H1 (cell line): ENCODE results near the gene PKP1. TPM values are rescaled to one million over a fixed set of nuclear protein-coding genes. Genes with fewer than 3 reads are reported as not detected.

Experiments
- CTCF ChIA-PET: fragments of 300-600 bp; sonication (Branson Sonifier 250); formaldehyde crosslinking; loops from one replicate; lab custom pipeline; 2021; ENCODE audit not compliant: partially characterized antibody; lab: Charles Lee
- POLR2A ChIA-PET: fragments of 300-600 bp; sonication (Branson Sonifier 250); formaldehyde crosslinking; loops from one replicate; lab custom pipeline; 2021; ENCODE audit warnings: inconsistent platforms; ENCODE audit not compliant: partially characterized antibody; lab: Charles Lee
- DNase-seq, 2 experiments: peaks; one replicate each; pipeline versions ENCODE4 v3.0.0 to v3.0.0-alpha.2; 2010 to 2022; ENCODE audit warnings: low spot score in 2 of 2, low read depth in 1 of 2, mixed read lengths in 1 of 2
- FAIRE-seq: peaks from 2 replicates; lab custom pipeline; 2011; peaks lifted over from hg19 to GRCh38; lab: Jason Lieb, UNC
- H2AFZ ChIP-seq: 2 replicates; pipeline ENCODE4 v1.8.1; 2012; ENCODE audit warnings: low read length, inconsistent platforms
- H2AK5ac ChIP-seq: 2 replicates; pipeline ENCODE4 v1.6.1; 2013; ENCODE audit warnings: low read depth, low read length
- H2BK120ac ChIP-seq: replicated peaks from 2 replicates; pipeline ENCODE3; 2013; ENCODE audit warnings: low read depth, low read length, inconsistent platforms
- H2BK12ac ChIP-seq: 2 replicates; pipeline ENCODE4 v1.6.1; 2013; ENCODE audit warnings: low read depth, low read length
- H2BK15ac ChIP-seq: 2 replicates; pipeline ENCODE4 v1.6.1; 2013; ENCODE audit warnings: low read length
- H2BK20ac ChIP-seq: 2 replicates; pipeline ENCODE4 v1.6.1; 2013; ENCODE audit warnings: low read length
- H2BK5ac ChIP-seq: 2 replicates; pipeline ENCODE4 v1.6.1; 2013; ENCODE audit warnings: low read depth, low read length
- H3K14ac ChIP-seq: 2 replicates; pipeline ENCODE4 v1.6.1; 2013; ENCODE audit warnings: inconsistent platforms; ENCODE audit not compliant: insufficient read length
- H3K18ac ChIP-seq: 2 replicates; pipeline ENCODE4 v1.6.1; 2013; ENCODE audit warnings: low read length; ENCODE audit errors: extremely low read depth
- H3K23ac ChIP-seq: 2 replicates; pipeline ENCODE4 v1.6.1; 2013; ENCODE audit warnings: inconsistent platforms; ENCODE audit not compliant: insufficient read length
- H3K23me2 ChIP-seq: 2 replicates; pipeline ENCODE4 v1.6.1; 2013; ENCODE audit warnings: low read depth, low read length
- H3K27ac ChIP-seq: 2 replicates; pipeline ENCODE4 v1.6.1; 2011; ENCODE audit warnings: low read depth, low read length, inconsistent platforms
- H3K27me3 ChIP-seq, 4 experiments: replicated peaks in 1 of 4; 1 replicate in 1 of 4; 2 replicates in 3 of 4; pipeline versions ENCODE4 v1.6.1 to v1.8.1; 2011 to 2013; ENCODE audit warnings: low read length in 3 of 4, mild to moderate bottlenecking in 3 of 4, inconsistent platforms in 2 of 4, mixed read lengths in 2 of 4, moderate library complexity in 1 of 4; ENCODE audit not compliant: control insufficient read depth in 3 of 4, insufficient read depth in 3 of 4; ENCODE audit errors: extremely low read depth in 1 of 4
- H3K36me3 ChIP-seq, 4 experiments: 2 replicates each; pipeline versions ENCODE4 v1.6.1 to v1.8.1; 2011 to 2013; ENCODE audit warnings: mild to moderate bottlenecking in 4 of 4, low read length in 3 of 4, moderate library complexity in 2 of 4, control low read depth in 1 of 4, inconsistent platforms in 1 of 4; ENCODE audit not compliant: insufficient read depth in 4 of 4, control insufficient read depth in 2 of 4
- H3K4ac ChIP-seq: replicated peaks from 2 replicates; pipeline ENCODE3; 2013; ENCODE audit warnings: low read length, low read depth, mixed read lengths, inconsistent platforms; ENCODE audit not compliant: insufficient read length
- H3K4me1 ChIP-seq, 4 experiments: replicated peaks in 1 of 4; 1 replicate in 1 of 4; 2 replicates in 3 of 4; pipeline versions ENCODE4 v1.6.1 to v1.8.1; 2011 to 2013; ENCODE audit warnings: low read length in 3 of 4, inconsistent platforms in 2 of 4, mixed read lengths in 1 of 4; ENCODE audit not compliant: insufficient read depth in 4 of 4, control insufficient read depth in 3 of 4
- H3K4me2 ChIP-seq, 2 experiments: 2 replicates each; pipeline versions ENCODE4 v1.6.1 to v1.8.1; 2011 to 2013; ENCODE audit warnings: low read depth in 2 of 2, low read length in 2 of 2, control low read depth in 1 of 2, inconsistent platforms in 1 of 2, mild to moderate bottlenecking in 1 of 2; ENCODE audit not compliant: insufficient read depth in 1 of 2
- H3K4me3 ChIP-seq, 4 experiments: fragments of 200-600, 300-600 bp in 1 of 4; sonication (generic), shearing (Covaris generic), sonication (Bioruptor Twin) in 1 of 4; 2 replicates each; pipeline versions ENCODE4 v1.5.1 to v1.8.1; 2011 to 2016; ENCODE audit warnings: low read length in 4 of 4, low read depth in 3 of 4, control low read depth in 2 of 4, inconsistent platforms in 2 of 4, mild to moderate bottlenecking in 2 of 4, mixed read lengths in 1 of 4, moderate library complexity in 1 of 4; ENCODE audit not compliant: insufficient read depth in 2 of 4; ENCODE audit errors: extremely low read depth in 1 of 4
- H3K56ac ChIP-seq: replicated peaks from 2 replicates; pipeline ENCODE3; 2013; ENCODE audit warnings: low read depth, mild to moderate bottlenecking, mixed read lengths, low read length, inconsistent platforms; ENCODE audit not compliant: insufficient read length
- H3K79me1 ChIP-seq: 2 replicates; pipeline ENCODE4 v1.6.1; 2013; ENCODE audit warnings: low read depth, low read length, control low read depth
- H3K79me2 ChIP-seq, 2 experiments: 2 replicates each; pipeline versions ENCODE4 v1.6.1 to v1.8.1; 2012 to 2013; ENCODE audit warnings: low read length in 2 of 2, mild to moderate bottlenecking in 2 of 2, inconsistent platforms in 1 of 2; ENCODE audit not compliant: insufficient read depth in 2 of 2, control insufficient read depth in 1 of 2
- H3K9ac ChIP-seq, 4 experiments: replicated peaks in 1 of 4; 1 replicate in 1 of 4; 2 replicates in 3 of 4; pipeline versions ENCODE4 v1.6.1 to v1.8.1; 2011 to 2013; ENCODE audit warnings: low read depth in 3 of 4, low read length in 3 of 4, control low read depth in 2 of 4, mild to moderate bottlenecking in 2 of 4, moderate library complexity in 2 of 4, inconsistent platforms in 1 of 4; ENCODE audit errors: extremely low read depth in 1 of 4
- H3K9me3 ChIP-seq, 2 experiments: 2 replicates each; pipeline versions ENCODE4 v1.6.1 to v1.8.1; 2012 to 2013; ENCODE audit warnings: mild to moderate bottlenecking in 2 of 2, moderate library complexity in 2 of 2, control low read depth in 1 of 2, inconsistent platforms in 1 of 2, low read depth in 1 of 2, low read length in 1 of 2, mixed read lengths in 1 of 2; ENCODE audit not compliant: insufficient read depth in 2 of 2
- H4K20me1 ChIP-seq, 2 experiments: replicated peaks in 1 of 2; 2 replicates each; pipeline versions ENCODE3 to v1.8.1; 2011 to 2013; ENCODE audit warnings: inconsistent platforms in 2 of 2, low read length in 2 of 2, mild to moderate bottlenecking in 1 of 2; ENCODE audit not compliant: insufficient read depth in 2 of 2, control insufficient read depth in 1 of 2
- H4K5ac ChIP-seq: 2 replicates; pipeline ENCODE4 v1.6.1; 2013; ENCODE audit warnings: low read length, low read depth, mixed read lengths, inconsistent platforms; ENCODE audit not compliant: insufficient read length
- H4K8ac ChIP-seq: 2 replicates; pipeline ENCODE4 v1.8.0; 2013; ENCODE audit warnings: mild to moderate bottlenecking, moderate library complexity, low read length, inconsistent platforms; ENCODE audit not compliant: insufficient read depth; ENCODE audit errors: extremely low read depth
- H4K91ac ChIP-seq: replicated peaks from 2 replicates; pipeline ENCODE3; 2013; ENCODE audit warnings: low read length, mixed read lengths, inconsistent platforms; ENCODE audit not compliant: insufficient read length
- ATF3 ChIP-seq: IDR thresholded peaks from 2 replicates; pipeline ENCODE4 v1.6.1; 2011; ENCODE audit warnings: low read depth, mild to moderate bottlenecking, low read length; ENCODE audit not compliant: insufficient read depth
- HDAC2 ChIP-seq, 2 experiments: fragments of 300-600 bp in 1 of 2; sonication (generic) in 1 of 2; IDR thresholded peaks; 2 replicates each; pipeline ENCODE4 v1.6.1; 2011 to 2012; ENCODE audit warnings: low read depth in 2 of 2, low read length in 2 of 2, mild to moderate bottlenecking in 2 of 2, moderate library complexity in 2 of 2, borderline replicate concordance in 1 of 2, inconsistent platforms in 1 of 2
- MAX ChIP-seq: IDR thresholded peaks from 2 replicates; pipeline ENCODE4 v1.6.1; 2012; ENCODE audit warnings: inconsistent platforms
- TBP ChIP-seq: IDR thresholded peaks from 2 replicates; pipeline ENCODE4 v1.6.1; 2011; ENCODE audit warnings: low read depth, low read length, improper control_type of control experiment
- WGBS, 2 experiments: shearing (Covaris generic) in 1 of 2; methylation state at CpG; one replicate each; pipeline versions ENCODE4 v1.1.6 to v1.1.7; 2013 to 2015; ENCODE audit warnings: low lambda C conversion rate in 2 of 2, mixed read lengths in 2 of 2, inconsistent platforms in 1 of 2, low coverage in 1 of 2, missing lambda C conversion rate in 1 of 2; ENCODE audit not compliant: insufficient replicate concordance in 2 of 2, insufficient coverage in 1 of 2, insufficient read length in 1 of 2; ENCODE audit errors: extremely low coverage in 1 of 2, missing lambda C conversion rate in 1 of 2; 5-methylcytosine and 5-hydroxymethylcytosine counted together
- polyA plus RNA-seq, 7 experiments: library from polyadenylated mRNA; depleted of rRNA in 3 of 7; stranded (reverse) in 5 of 7; unstranded in 2 of 7; fragments of >200 nt in 5 of 7; fragments of 200-250 nt in 2 of 7; gene quantifications; 1 replicate in 5 of 7; 2 replicates in 1 of 7; 4 replicates in 1 of 7; pipeline versions ENCODE4 v1.2.1 to v1.2.3, GENCODE V29; 2011 to 2013; ENCODE audit warnings: missing spikeins in 2 of 7, mixed read lengths in 2 of 7
- total RNA-seq: library from RNA; stranded (reverse); fragmentation: NEBNext Ultra II Directional; extraction: Animal tissue kit (Norgen Biotek cat#: 25700); gene quantifications from 2 replicates; pipeline ENCODE4 v1.2.1, GENCODE V29; 2021

Gene PKP1
- total and polyA plus RNA-seq, 2 of the 8 experiments (the other 6 are each of a cell fraction or from before 2014, with no cell fraction given), result 0.21 to 0.95 TPM

- FAIRE-seq, result no peak
- H2BK120ac ChIP-seq, result no peak overlapping the region
- CTCF ChIA-PET, result interaction anchor here (0.7 to 3.2 kb wide), 7 partner anchors 11 to 81 kb away, joined by 3 to 13 read pairs (median 3); no protein-coding TSS in a partner anchor
Observed at GRCh38 chr1:201272799-201273198, 10.5 kb upstream of the PKP1 start.

More at GRCh38 chr1:201272799-201273198, 10.5 kb upstream of the PKP1 start:
- Histone ChIP-seq H3K36me3 (no peaks in the 10 kb centered on the region), H3K23ac (no peak overlapping the region), H4K20me1 (no peaks in the 10 kb centered on the region), H3K4me2 (no peak overlapping the region), H3K79me2 (no peaks in the 10 kb centered on the region), H4K91ac (no peak overlapping the region), H3K4ac (no peak overlapping the region), H3K27ac (no peak overlapping the region), H3K18ac (no peak overlapping the region), H3K79me1 (no peaks in the 10 kb centered on the region), H2BK15ac (no peak overlapping the region), H4K5ac (no peak overlapping the region), H3K56ac (no peak overlapping the region), H3K27me3 (no peaks in the 10 kb centered on the region), H2AFZ (no peak overlapping the region), H2BK5ac (no peak overlapping the region), H3K9ac (no peak overlapping the region), H2BK20ac (no peak overlapping the region), H3K9me3 (no peaks in the 10 kb centered on the region), H3K23me2 (no peaks in the 10 kb centered on the region), H3K4me3 (no peak overlapping the region), H2BK12ac (no peak overlapping the region), H3K14ac (no peak overlapping the region), H2AK5ac (0 out of 2 replicates have a peak overlapping the region, but pooled peaks have one; percentile 42), H4K8ac (no peak overlapping the region; the same call in 1 of the 2 replicates), H3K4me1 (peaks cover 0 to 4% (median 0%) of the 10 kb centered on the region in 4 experiments; a peak in 2 of 7 replicates)
- POLR2A ChIA-PET, result interaction anchor here (1.8 kb wide), 1 partner anchor 75 kb away, joined by 4 read pairs; no protein-coding TSS in a partner anchor
- TF ChIP-seq MAX (peak; percentile 22; the same call in 1 of the 2 replicates), ATF3 (no peak), HDAC2 (IDR thresholded peaks at IDR 0.05; ENCODE audit: borderline replicate concordance in 1 of 2, low read depth in 2 of 2, low read length in 2 of 2) (no peak), TBP (no peak)
- 81% methylated on average over 7 of the region's 10 CpGs; no CpG with 5 or more reads in 1 of the 2 experiments for WGBS, 2 experiments
- DNase-seq, result no peak
